GM13976 (cell line): Measurements from ENCODE around the gene OR4D11.

ENCODE experiments used
- DNase-seq: peaks from one replicate; pipeline ENCODE4 v3.0.0; 2012; ENCODE audit warnings: low spot score
- in situ Hi-C: fragments of 300-500 bp; cut with MboI; formaldehyde crosslinking; loops from one replicate; pipeline ENCODE4 v1.12.0; 2022; ENCODE audit warnings: low sequenced_read_pairs, mixed read lengths, inconsistent platforms; ENCODE audit not compliant: unreplicated experiment
- TF ChIP-seq, protein P1 (sequence below): IDR thresholded peaks from 2 replicates; pipeline ENCODE4 v1.5.1; 2012; ENCODE audit warnings: borderline replicate concordance, mild to moderate bottlenecking; ENCODE audit not compliant: insufficient read depth; ENCODE audit errors: extremely low read depth, missing control alignments, control extremely low read depth

The OR4D11 gene

DNA sequence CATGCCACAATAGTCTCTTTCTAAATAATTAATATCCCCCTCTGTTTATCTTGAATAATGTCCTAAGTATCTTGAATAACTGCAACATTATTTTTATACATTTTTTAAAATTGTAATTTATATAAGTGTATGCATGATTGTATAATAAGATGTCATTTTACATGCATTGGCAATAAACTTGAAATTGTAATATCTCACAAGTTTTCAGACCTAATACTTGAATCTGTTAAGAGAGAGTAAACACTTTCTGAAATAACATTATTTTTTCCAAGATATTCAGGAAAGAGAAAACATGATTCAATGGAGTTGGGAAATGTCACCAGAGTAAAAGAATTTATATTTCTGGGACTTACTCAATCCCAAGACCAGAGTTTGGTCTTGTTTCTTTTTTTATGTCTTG, at the start of gene OR4D11:
Gene OR4D11, plus strand, starts transcription at position 301 of the 400 bp plus-strand sequence. Its CDS starts 0 bp downstream, at position 301.
- TF ChIP-seq, protein P1, sequence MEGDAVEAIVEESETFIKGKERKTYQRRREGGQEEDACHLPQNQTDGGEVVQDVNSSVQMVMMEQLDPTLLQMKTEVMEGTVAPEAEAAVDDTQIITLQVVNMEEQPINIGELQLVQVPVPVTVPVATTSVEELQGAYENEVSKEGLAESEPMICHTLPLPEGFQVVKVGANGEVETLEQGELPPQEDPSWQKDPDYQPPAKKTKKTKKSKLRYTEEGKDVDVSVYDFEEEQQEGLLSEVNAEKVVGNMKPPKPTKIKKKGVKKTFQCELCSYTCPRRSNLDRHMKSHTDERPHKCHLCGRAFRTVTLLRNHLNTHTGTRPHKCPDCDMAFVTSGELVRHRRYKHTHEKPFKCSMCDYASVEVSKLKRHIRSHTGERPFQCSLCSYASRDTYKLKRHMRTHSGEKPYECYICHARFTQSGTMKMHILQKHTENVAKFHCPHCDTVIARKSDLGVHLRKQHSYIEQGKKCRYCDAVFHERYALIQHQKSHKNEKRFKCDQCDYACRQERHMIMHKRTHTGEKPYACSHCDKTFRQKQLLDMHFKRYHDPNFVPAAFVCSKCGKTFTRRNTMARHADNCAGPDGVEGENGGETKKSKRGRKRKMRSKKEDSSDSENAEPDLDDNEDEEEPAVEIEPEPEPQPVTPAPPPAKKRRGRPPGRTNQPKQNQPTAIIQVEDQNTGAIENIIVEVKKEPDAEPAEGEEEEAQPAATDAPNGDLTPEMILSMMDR = no peak
- in situ Hi-C loops = loop anchor here (10.0 kb wide), 1 partner anchor 58 kb away; no protein-coding TSS in a partner anchor
- DNase-seq = no peak

DNA sequence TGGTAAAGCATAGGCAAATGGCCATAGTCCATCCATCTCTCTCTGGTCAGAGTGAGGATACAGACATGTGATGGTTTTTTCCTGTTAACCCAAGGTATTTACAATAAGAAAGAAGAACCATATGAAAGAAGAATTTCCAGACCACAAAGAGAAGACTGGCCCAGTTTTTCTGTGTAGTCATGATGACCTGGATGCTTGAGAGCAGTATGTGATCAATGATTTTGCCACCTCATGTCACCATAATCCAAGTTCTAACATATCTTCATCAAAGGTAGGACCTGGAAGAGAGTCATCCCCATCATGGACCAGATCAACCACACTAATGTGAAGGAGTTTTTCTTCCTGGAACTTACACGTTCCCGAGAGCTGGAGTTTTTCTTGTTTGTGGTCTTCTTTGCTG, 46.7 kb upstream of the OR4D11 start, which contains the start of gene OR4D6:
Gene OR4D6, plus strand, starts transcription at position 301 of the 400 bp plus-strand sequence. Its CDS starts 0 bp downstream, at position 301.
- no peak for DNase-seq
- TF ChIP-seq, protein P1 = no peak
- in situ Hi-C loops = no loop called here

DNA sequence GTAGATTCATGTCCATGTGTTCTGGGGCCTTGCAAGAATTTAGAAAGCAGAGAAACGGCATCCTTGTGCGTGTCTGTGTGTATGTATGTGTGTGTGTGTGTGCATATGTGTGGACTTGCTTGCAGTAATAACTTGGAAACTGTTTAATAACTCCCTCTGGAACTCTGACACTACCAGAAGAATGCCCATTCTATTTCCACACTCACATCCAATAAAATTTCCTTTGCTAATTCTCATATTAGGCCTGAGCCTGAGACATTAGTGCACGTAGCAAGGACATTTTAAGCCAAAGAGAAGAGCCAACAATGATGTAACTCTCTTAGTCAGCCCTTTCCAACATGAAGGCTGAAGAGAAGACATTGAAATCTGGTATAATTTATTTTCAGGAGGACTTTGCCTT, 43.5 kb upstream of the OR4D11 start:
- DNase-seq = no peak
- TF ChIP-seq, protein P1 = no peak
- in situ Hi-C loops = no loop called here

DNA sequence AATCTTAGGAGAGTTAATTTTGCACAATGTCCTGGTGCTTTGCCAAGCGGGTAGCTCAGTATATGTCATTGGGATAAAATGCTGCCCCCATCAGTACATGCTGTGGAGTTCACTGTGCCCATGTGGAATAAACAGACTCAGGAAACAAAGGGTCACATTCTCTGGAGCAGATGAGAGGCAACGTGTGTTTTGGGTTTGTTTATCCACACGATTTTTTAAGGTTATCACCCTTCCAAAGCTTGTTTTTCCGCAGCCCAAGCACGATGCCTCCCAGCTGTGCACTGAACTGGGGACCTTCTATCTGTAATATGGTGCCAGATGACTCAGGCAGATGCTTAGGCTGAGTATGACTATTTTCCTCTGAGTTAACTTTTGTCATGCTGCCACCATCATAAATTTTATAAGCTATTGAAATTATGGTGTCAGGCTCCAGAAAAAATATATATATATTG, 40.2 kb upstream of the OR4D11 start:
- TF ChIP-seq, protein P1 = no peak
- in situ Hi-C loops = no loop called here
- DNase-seq = no peak

DNA sequence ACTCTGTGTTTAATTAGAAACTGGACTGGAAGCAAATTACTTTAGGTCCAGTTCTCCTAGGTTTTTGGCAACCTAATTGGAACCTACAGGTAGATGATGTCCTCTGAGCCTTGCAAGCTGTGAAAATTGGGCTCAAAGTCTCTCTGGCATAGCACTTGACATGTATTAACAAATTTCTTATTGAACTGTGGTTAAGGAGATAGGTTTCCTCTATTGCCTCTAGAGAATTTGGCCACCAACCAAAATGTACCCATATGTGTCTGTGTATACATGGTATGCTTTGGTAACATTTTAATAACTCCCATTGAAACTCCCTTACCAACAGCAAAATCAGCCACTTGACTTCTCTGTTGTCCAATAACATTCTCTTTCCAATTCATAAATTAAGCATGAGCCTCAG, 30.4 kb upstream of the OR4D11 start, which contains the start of gene OR4D10:
Gene OR4D10, plus strand, starts transcription at position 301 of the 400 bp plus-strand sequence. CDS start 4,115 bp downstream, outside the sequence.
- in situ Hi-C loops = no loop called here
- DNase-seq = no peak
- TF ChIP-seq, protein P1 = no peak

DNA sequence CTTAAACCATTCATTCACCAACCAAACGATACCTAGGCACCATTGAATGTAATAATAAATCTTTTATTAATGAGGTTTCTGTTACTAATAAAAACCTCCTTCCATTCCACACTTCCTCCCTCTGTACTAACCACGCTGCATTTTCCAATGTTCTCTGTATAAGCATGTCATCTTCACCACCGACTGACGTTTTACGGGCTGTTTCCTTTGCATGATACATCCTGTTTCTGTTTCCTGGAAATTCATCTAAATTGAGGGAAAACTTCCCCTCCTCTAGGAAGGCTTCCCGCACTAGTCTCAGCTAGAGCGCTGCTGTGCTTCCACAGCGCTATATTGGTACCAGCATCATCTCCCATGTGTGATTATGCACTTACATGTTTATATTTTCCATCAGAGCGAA, 28.2 kb upstream of the OR4D11 start:
- in situ Hi-C loops = no loop called here
- DNase-seq = no peak
- TF ChIP-seq, protein P1 = no peak

DNA sequence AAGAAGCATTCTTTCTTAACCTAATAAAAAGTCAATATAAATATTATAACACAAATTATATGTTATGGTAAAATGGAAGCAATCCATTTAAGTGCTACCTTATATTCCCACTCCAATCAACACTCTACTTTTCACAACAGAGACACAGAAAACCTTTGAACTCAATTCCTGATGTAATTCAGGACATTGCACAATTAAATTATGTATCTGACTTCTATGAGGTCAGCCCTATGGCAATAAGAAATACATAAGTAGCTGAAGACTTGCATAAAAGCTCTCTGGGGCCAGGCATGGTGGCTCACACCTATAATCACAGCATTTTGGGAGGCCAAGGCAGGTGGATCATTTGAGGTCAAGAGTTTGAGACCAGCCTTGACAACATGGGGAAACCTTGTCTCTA, 23.5 kb upstream of the OR4D11 start:
- no peak for DNase-seq
- in situ Hi-C loops = no loop called here

More for the DNA sequence above, 23.5 kb upstream of the OR4D11 start:
- TF ChIP-seq, protein P1 = no peak
